IPS-15b (cell line): ENCODE results near the gene COX5B.
"Not testable (repeated sequence)": the region's sequence is repeated elsewhere in the genome, so short reads cannot be mapped to it uniquely, and the experiment has no call there.

ENCODE experiments used
- H3K27me3 ChIP-seq: one replicate; pipeline ENCODE4 v1.6.1; 2013; ENCODE audit warnings: low read length; ENCODE audit not compliant: control insufficient read depth, insufficient read depth
- H3K36me3 ChIP-seq: one replicate; pipeline ENCODE4 v1.6.1; 2013; ENCODE audit warnings: low read length; ENCODE audit not compliant: control insufficient read depth, insufficient read depth
- H3K4me1 ChIP-seq: one replicate; pipeline ENCODE4 v1.6.1; 2013; ENCODE audit warnings: mild to moderate bottlenecking, low read length; ENCODE audit not compliant: control insufficient read depth, insufficient read depth
- H3K4me3 ChIP-seq: one replicate; pipeline ENCODE4 v1.5.1; 2013; ENCODE audit warnings: low read depth, low read length
- H3K9ac ChIP-seq: one replicate; pipeline ENCODE4 v1.6.1; 2013; ENCODE audit warnings: low read depth, mild to moderate bottlenecking, low read length
- H3K9me3 ChIP-seq: one replicate; pipeline ENCODE4 v1.6.1; 2013; ENCODE audit warnings: mild to moderate bottlenecking, low read length; ENCODE audit not compliant: control insufficient read depth, insufficient read depth

The COX5B gene

GRCh38 chr2:97622976-97623375, 22.9 kb upstream of the COX5B start:
- H3K9ac ChIP-seq, H3K27me3 ChIP-seq, H3K9me3 ChIP-seq, H3K4me1 ChIP-seq, H3K36me3 ChIP-seq, H3K4me3 ChIP-seq: not testable (repeated sequence)

- H3K4me3 ChIP-seq, H3K4me1 ChIP-seq, H3K27me3 ChIP-seq, H3K9me3 ChIP-seq, H3K9ac ChIP-seq, H3K36me3 ChIP-seq: not testable (repeated sequence)
Measured at GRCh38 chr2:97625354-97626048, 20.4 kb upstream of the COX5B start.

GRCh38 chr2:97626049-97626430, 19.8 kb upstream of the COX5B start:
- not testable (repeated sequence) for H3K27me3 ChIP-seq, H3K4me3 ChIP-seq, H3K9ac ChIP-seq, H3K36me3 ChIP-seq, H3K4me1 ChIP-seq, H3K9me3 ChIP-seq

DNA sequence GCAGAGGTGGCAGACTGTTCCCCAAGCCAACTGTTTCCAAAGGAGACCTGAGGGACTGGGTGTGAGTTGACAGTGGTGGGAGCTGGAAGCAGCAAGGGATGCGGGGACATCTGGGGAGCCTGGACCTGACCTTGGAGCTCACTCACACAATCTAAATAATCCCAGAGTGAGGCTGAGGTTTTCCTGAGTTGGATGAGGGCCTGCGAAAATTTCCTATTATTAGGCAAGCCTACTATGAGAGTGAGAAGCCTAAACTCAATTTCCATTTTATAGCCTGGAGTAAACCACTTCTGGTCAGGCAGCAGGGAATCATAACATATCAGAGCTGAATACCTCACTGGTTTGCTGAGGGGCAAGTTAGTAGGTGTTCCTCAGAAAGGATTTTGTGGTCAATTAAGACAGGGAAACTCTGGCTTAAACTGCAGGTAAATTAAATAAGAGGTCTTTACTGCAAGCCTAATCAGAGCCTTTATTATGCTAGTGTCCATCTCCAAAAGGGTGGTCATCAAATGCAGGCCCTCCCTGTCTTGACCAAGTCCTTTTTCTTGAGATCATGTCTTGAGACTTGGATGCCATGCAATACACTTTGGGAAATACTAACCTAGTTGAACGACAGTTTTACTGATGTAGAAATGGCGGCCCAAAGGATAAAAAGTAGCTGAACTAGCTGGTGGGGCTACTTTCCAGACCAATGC, 1.7 kb upstream of the COX5B start:
- peaks cover 17% of the 10 kb centered on the region for H3K36me3 ChIP-seq
- H3K9me3 ChIP-seq, result no peaks in the 10 kb centered on the region
- no peak overlapping the region for H3K9ac ChIP-seq
- no peaks in the 10 kb centered on the region for H3K27me3 ChIP-seq
- H3K4me3 ChIP-seq, result no peak overlapping the region
- peaks cover 7% of the 10 kb centered on the region for H3K4me1 ChIP-seq

DNA sequence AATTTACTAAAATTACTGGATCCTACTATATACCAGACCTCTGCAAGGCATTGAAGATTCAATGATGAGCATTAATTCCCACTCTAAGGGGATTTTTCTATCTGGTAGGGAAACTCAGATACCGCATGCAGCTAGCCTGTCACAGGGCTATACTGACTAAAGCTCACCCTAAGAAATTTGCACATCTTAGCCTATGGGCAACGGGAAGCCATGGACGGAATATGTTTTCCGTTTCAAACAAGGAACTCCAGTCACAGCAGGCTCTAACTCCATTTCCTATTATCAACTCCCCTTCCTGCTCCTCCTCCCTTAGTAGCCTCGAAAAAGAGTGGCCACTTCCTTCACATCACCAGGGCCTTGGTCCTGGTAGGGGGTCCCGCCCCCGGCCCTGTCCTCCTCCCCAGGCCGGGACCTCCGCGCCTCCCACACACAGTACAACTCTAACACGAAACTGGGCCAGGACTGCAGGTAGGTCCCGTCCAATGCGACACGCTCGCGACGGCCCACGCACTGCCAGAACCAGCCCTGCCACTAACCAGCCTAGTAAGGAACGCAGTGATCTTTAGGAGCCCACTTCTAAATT, 659 bp upstream of the COX5B start:
- no peaks in the 10 kb centered on the region for H3K27me3 ChIP-seq
- peak overlapping the region; percentile 61 for H3K9ac ChIP-seq
- peaks cover 19% of the 10 kb centered on the region for H3K36me3 ChIP-seq
- no peaks in the 10 kb centered on the region for H3K9me3 ChIP-seq
- peaks cover 7% of the 10 kb centered on the region for H3K4me1 ChIP-seq
- H3K4me3 ChIP-seq, result peak overlapping the region; percentile 95

DNA sequence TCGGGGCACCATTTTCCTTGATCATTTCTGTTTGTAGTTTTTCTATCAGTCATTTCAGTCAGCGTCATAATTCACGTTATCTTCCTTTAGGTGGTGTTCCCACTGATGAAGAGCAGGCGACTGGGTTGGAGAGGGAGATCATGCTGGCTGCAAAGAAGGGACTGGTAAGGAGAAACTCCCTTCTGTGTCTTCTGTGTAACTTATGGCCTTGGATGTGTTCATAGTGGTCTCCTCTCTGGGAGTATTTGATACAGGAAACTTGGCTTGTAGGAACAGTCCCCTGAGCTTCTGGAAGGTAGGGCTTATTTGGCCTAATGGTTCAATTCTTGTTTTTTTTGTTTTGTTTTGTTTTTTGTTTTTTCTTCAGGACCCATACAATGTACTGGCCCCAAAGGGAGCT, 1.1 kb downstream of the COX5B start:
- H3K9ac ChIP-seq, result no peak overlapping the region
- peak overlapping the region; percentile 95 for H3K4me3 ChIP-seq
- H3K27me3 ChIP-seq, result no peaks in the 10 kb centered on the region
- peaks cover 19% of the 10 kb centered on the region for H3K36me3 ChIP-seq
- H3K4me1 ChIP-seq, result peaks cover 7% of the 10 kb centered on the region
- no peaks in the 10 kb centered on the region for H3K9me3 ChIP-seq

GRCh38 chr2:97651114-97651513, 5.3 kb downstream of the COX5B start:
- Histone ChIP-seq H3K27me3 (no peaks in the 10 kb centered on the region), H3K36me3 (peaks cover 21% of the 10 kb centered on the region), H3K9me3 (no peaks in the 10 kb centered on the region), H3K4me3 (no peak overlapping the region), H3K4me1 (no peaks in the 10 kb centered on the region), H3K9ac (no peak overlapping the region)

DNA sequence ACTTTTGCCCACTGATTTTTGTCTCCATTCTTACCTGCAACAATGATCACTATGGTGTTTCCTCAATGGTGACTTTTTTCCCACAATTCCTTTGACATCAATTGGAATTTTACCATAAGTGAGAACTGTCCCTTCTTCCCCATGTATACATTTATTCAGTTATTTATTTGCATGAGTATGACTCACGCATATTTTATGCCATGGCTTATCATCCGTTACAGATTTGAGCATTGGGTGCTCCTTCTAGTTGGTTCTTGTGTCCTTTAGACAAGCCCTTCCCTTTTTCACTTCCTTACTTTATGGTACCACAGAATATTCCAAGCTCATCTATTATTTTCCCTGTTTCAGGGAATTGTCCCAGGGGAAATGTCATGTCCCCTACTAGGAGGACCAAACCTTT, 7.6 kb downstream of the COX5B start:
- Histone ChIP-seq H3K27me3 (no peaks in the 10 kb centered on the region), H3K9me3 (no peaks in the 10 kb centered on the region), H3K4me3 (no peak overlapping the region), H3K36me3 (peaks cover 25% of the 10 kb centered on the region), H3K4me1 (no peaks in the 10 kb centered on the region), H3K9ac (no peak overlapping the region)

DNA sequence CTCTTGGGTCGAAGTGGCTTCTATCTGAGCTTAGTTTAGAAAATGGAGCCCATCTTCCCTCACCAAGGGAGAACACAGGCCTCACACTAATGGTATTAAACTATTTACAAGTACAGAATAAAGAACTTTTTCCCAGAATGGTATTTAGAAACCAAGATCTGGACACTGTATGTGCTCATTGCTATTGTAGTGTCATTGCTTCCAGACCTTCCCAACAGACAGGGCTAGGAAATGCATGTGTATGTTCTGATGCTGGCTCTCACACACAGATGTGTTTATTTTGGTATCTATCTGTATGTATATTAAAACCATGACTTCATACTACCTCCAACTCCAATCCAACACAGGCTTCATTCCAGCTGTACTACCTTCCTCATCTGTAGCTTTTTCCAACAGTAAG, 8.0 kb downstream of the COX5B start:
- no peaks in the 10 kb centered on the region for H3K9me3 ChIP-seq
- H3K4me1 ChIP-seq, result no peaks in the 10 kb centered on the region
- H3K9ac ChIP-seq, result no peak overlapping the region
- H3K4me3 ChIP-seq, result no peak overlapping the region
- no peaks in the 10 kb centered on the region for H3K27me3 ChIP-seq
- H3K36me3 ChIP-seq, result peaks cover 28% of the 10 kb centered on the region

DNA sequence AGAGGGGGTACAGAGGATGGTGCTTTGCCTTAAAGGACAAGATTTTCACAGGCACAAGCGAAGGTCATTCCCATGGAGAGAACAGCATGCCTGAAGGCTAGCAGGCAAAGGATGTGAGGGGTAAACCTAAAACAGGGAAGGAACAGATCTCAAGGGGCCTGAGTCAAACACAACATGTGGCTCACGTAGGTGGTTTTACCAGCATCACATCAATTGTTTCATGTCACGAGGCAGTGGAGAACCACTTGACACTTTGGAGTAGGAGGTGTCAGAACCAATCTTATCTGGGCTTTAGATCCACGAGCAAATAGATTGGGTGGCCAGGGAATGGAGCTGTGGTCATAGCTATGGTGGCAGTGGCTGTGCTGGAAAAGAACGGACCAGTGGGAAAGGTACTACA, 8.4 kb downstream of the COX5B start:
- H3K9ac ChIP-seq, result no peak overlapping the region
- peaks cover 29% of the 10 kb centered on the region for H3K36me3 ChIP-seq
- no peaks in the 10 kb centered on the region for H3K9me3 ChIP-seq

DNA sequence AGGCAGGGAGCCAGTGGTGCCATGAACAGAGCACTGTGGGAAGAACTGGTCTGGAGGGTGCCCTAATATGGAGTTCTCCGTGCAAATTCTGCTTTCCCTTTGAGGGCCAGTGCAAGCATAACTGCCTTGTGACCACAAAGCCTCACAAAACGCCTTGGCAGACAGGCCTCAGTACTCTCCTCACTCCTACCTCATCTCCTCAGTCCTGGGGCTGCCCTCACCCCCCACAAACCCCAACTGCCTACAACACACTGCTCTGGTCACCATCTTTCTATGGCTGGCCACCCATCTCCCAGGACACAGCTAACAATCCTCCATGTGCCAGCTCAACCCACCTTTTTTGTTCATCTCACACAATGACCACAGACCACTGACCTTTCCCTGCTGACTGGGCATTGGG, 8.9 kb downstream of the COX5B start:
- no peaks in the 10 kb centered on the region for H3K4me1 ChIP-seq
- H3K9ac ChIP-seq, result no peak overlapping the region
- H3K36me3 ChIP-seq, result peaks cover 29% of the 10 kb centered on the region
- H3K27me3 ChIP-seq, result no peaks in the 10 kb centered on the region
- no peaks in the 10 kb centered on the region for H3K9me3 ChIP-seq
- H3K4me3 ChIP-seq, result no peak overlapping the region

More for the DNA sequence above, 8.4 kb downstream of the COX5B start:
- no peaks in the 10 kb centered on the region for H3K4me1 ChIP-seq
- no peaks in the 10 kb centered on the region for H3K27me3 ChIP-seq
- H3K4me3 ChIP-seq, result no peak overlapping the region

DNA sequence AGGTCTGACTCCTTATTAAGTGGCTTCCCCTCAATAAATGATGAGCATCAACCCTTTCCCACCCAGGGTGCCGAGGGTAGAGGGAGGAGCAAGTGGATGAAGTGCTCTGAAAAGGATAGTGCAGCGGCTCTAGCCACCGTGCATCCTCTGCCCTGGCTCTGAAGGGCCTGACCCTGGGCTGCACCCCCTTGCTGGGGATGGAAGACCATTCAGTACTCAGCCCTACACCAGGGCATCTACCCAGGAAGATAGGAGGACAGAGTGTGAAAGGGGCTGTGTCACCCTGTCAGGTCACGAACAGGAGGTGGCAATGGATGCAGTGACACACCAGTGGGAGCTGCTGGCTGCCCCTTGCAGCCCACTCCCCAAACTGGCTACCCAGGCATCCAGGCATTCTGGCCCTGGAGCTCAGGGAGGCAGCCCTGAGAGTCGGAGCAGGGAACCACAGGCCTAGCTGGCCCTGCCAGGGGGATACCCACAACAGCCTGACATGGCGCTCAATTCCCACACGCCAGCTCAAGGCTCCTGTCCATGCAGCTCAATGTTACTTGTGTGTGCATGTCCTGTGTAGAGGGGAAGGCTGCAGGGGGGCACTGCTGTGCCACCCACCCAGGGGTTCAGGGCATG, 10.4 kb downstream of the COX5B start:
- Histone ChIP-seq H3K9ac (no peak overlapping the region), H3K4me3 (no peak overlapping the region), H3K27me3 (no peaks in the 10 kb centered on the region), H3K9me3 (no peaks in the 10 kb centered on the region), H3K4me1 (no peaks in the 10 kb centered on the region), H3K36me3 (peaks cover 31% of the 10 kb centered on the region)
